GM21717 (cell line): ENCODE measurements around the gene ERFL.
"Not testable (repeated sequence)": the region's sequence is repeated elsewhere in the genome, so short reads cannot be mapped to it uniquely, and the experiment has no call there.

Experiments
- ATAC-seq: cut with Tn5 transposase; IDR thresholded peaks from one replicate; pipeline ENCODE4 v1.9.1; 2021; ENCODE audit warnings: mild to moderate bottlenecking, moderate library complexity; ENCODE audit not compliant: unreplicated experiment

The ERFL gene

DNA sequence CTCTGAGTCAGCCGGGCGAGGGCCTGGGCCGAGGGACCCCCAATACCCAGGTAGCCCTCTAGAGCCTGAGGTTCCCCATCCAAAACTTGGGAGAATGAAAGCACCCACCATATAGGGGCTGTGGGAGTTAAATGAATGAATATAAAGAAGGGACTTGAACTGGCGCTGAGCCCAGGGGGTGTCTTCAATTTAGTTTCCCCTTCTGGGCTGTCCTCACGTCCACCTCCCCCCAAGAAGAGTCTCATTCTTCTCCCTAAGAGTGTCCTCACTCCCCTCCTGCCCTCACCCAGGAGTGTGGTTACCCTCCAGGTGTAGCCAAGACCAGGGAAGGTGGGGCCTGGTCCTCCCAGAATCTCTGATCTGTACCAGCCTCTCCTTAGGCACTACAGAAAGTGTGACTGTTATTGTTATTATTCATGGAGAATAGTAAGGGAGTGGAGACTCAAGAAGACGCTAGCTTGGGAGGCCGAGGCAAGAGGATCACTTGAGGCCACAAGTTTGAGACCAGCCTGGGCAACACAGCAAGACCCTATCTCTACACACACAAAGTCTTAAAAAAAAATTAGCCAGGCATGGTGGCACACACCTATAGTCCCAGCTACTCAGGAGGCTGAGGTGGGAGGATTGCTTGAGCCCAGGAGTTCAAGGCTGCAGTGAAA, 48.5 kb downstream of the ERFL start:
- ATAC-seq, result no peak

DNA sequence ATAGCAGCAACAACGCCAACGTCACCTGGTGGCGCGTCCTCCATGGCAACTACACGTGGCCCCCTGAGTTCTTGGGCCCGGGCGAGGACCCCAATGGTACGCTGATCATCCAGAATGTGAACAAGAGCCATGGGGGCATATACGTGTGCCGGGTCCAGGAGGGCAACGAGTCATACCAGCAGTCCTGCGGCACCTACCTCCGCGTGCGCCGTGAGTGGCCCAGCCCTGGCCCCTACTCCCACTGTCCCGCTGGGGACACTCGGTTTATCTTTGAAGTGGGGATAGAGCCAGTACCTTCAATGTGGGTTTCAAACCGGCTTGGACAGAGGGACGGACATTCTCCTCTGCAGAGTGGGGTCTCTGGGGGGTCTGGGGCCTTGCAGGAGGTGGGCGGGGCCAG, 49.2 kb downstream of the ERFL start:
- ATAC-seq, result no peak

DNA sequence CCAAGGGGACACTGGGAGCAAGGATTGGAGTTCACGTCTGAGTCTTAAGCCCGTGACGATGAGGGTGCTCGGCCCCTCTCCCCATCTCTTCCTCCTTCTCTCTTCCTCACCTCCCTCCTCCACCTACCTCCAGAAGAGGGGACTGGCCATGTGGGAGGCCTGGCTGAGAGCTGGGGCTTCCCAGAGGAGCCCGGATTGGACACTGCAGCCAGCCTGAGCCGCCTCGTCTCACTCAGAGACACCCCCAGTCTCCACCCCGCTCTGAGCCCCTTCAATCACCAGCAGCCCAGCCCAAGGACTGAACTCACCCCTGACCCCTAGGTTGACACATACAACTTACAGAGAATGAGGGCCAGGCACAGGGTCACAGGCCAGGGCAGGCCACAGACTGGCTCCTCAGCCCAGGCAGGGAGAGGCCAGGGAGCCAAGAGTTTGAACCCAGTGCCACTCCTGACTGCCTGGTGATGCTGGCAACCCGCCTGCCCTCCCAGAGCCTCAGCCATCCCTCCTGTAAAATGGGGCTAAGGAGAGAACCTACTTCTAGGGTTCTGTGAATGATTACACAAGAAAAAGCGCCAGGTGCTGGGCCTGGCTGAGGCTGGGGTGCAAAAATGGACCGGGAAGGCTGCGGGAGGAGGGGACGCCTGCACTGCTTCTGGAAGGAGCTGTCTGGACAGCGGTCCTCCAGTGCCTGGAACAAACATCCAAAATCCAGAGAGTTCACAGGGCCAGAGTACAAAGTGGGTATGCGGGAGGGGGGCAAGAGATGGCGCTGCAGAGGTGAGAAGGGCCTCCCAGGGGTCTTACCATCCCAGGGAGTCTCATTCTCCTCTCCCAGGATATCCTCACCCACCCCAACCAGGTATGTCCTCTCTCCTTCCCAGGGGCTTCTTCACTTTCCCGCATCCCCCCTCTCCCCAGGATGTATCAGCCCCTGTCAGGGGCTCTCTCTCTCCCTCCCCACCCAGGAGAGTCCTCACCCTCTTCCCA, 50.0 kb downstream of the ERFL start:
- no peak for ATAC-seq

DNA sequence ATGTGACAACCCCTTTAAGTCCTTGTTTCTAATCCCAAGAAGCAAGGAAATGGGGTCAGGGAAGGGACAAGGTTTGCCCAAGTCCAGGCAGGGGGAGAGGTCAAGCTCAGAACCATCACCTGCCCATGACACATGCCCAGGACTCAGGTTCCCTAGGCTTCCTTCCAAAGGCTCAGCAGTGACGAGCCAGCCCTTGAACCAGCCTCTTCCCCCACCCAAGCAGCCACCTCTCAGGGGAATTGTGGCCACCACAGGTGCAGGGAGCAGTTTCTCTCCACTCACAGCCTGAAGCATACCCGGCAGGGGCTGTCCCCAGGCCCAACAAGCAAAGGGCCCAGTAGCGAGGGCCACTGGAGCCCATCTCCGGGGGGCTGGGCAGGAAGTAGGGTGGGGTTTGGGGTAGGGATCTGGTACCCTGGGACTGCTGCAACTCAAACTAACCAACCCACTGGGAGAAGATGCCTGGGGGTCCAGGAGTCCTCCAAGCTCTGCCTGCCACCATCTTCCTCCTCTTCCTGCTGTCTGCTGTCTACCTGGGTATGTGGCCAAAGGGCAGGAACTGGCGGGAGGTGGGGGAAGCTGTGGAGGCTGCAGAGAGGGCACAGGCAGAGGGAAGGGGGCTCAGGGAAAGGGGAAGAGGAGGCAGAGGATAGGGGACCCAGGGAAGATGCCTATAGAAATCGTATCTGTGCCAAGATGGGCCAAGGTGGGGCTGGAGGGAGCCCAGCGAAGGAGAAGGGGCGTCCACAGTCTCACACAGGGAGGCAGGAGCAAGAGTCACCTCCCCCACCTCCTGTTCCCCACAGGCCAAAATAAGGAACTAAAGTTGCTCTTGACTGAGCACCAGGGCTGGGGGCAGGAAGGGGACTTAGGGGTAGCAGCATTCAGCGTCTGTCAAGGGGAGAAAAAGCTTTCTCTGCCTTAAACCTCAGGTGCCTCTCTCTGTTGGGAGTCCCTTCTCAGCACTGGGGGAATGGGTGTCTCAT, 51.1 kb downstream of the ERFL start, which contains the start of gene CD79A:
CD79A (plus strand) TSS at position 433 of the 986 bp plus-strand sequence; CDS start at position 459, 26 bp downstream.
- peak; percentile 39 for ATAC-seq

DNA sequence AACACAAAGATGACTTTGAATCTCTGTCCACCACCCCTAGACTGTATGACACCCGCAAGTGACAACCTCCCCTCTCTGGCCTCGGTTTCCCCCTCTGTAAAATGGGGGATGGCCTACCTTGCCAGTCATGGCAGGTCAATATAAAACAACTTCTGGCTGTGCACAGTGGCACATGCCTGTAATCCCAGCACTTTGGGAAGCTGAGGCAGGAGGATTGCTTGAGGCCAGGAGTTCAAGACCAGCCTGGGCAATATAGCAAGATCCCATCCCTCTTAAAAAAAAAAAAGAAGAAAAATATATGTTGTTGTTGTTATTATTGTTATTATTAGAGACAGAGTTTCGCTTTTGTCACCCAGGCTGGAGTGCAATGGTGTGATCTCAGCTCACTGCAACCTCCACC, 52.3 kb downstream of the ERFL start:
- ATAC-seq, result not testable (repeated sequence)

DNA sequence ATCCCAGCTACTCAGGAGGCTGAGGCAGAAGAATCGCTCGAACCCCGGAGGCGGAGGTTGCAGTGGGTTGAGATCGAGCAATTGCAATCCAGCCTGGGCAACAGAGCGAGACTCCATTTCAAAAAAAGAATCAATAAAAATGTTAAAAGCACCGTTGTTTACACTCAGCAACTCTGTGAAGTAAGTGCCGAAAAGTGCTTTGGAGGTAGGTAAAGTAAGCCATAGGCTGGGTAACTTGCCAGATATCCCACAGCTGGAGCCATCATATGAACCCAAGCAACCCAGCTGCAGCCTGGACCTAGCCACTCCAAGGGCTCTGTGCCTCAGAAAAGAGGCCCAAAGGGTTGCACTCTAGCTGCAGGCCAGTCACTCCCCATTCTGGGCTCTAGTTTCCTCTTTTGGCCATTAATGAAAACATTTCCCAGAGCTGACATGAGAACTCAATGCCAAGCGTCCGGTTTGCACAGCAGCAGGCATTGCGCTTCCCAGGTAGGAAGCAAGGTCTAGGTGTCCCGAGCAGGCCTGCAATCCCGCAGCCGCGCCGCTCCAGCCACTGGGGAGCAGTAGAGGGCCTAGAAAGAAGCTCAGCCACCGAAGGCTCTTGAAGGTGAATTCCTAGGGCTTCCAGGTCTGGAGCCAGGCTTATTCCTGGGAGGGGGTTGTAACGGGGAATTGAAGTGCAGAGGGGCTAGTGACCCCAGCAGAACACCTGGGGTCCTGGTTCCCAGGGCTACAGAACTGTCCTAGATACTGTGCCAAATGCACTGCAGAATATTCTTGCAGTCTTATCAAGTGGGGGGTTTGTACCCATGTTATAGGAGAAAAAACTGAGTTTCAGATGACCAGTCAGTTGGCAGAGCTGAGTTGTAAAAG, 55.2 kb downstream of the ERFL start:
- ATAC-seq, result no peak

DNA sequence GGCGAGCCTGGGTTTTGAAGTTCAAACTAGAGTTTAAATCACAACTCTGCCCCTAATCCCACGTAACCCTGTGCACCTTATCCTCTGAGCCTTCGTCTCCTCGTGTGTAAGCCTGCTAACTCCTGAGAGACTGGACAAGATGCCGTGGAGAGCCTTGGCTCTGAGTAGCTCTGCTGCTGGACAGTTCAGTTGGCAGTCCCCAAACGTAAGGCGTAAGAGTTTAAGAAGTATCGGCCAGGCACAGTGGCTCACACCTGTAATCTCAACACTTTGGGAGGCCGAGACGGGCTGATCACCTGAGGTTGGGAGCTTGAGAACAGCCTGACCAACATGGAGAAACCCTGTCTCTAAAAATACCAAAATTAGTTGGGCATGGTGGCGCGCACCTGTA, 55.9 kb downstream of the ERFL start:
- no peak for ATAC-seq

DNA sequence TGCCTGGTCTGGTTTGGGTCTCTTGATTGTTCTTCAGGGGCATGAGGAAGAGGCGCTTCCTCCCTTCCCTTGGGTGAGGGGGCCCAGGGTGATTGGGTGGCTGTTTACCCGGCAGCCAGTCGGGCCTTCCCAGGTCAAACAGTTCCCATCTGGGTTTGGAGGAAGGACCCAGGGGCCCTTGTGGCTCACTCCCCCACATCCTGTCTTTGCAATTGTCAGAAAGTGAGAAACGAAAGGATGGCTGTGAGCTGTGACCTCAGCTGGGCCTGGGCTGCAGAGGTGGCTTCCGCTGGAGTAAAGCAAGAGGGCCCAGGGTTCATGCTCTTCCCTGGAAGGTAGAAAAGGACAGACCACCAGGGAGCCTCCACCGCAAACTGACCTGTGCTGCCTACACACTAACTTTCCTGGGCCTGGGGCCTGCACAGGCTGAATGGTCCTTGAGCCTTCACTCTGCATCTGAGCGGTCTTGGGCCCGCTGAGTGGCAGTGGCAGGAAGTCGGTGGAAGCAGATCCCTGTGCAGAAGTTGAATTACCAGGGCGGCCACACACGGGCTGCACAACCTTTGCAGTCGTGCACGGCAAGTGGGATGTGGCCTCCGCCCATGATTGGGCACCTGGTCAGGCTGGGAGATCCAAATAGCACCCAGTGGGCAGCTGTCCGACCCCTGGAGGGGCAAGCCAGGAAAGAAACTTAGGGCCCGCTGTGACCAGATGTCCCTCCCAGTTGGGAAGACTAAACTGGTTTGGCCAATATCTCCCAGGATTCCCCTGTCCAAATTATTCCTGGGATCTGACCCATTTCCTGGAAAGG, 56.5 kb downstream of the ERFL start:
- ATAC-seq, result peak; percentile 39

DNA sequence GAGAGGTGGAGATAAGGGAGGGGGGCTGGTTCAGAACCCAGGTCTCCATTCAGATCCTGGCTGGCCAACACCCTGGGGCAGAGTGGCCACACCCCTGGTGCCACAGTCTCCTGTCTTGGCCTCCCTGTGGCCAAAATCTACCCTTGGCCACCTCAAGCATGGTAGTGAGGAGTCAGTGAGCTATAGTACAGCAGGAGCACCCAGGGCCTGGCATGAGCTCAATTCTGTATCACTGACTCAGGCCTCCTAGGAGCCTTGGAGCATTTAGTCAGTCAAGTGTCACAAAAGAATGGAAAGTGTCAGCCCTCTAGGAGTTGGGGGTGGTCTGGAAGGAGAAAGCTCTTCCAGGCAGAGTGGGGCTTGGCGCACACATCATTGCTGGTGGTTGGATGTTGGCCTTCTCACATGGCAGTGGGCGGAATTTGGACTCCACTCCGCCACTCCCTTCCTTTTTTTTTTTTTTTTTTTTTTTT, 57.8 kb downstream of the ERFL start:
- no peak for ATAC-seq

DNA sequence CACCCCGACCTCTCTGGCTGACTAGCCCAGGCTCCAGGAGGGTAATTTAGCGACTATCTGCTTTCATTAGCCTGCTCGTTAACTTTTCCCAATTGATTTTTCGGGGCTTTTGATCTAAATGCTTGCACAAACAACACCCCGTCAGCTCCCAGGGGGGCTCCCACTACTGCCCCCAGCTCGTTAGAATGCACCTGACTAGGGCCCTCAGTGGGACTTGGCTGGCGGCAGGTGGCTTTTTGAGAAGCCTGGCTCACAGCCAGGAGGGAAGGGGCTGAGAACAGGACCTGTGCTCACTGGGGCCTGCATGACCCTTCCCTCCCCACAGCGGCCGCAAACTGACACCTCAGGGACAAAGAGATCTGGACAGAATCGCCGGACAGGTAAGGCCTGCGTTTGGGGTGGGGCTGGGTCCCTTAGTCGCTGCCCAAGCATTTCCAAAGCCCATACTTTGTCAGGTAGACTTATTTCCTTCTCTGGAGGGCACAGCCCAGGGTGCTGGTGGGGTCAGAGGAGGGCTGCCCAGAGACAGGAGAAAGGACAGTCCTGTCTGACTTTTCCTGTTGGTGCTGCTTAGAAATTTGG, 58.8 kb downstream of the ERFL start:
- no peak for ATAC-seq

DNA sequence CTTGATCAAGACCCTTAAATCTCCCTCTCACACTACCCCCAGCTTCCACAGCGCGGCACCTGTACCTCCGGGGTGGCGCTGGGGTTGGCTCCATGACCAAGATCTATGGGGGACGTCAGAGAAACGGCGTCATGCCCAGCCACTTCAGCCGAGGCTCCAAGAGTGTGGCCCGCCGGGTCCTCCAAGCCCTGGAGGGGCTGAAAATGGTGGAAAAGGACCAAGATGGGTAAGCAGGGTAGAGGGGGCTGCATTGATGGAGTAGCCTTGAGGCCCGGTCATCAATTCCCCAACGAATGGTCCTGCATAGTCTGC, 59.3 kb downstream of the ERFL start:
- ATAC-seq, result no peak

DNA sequence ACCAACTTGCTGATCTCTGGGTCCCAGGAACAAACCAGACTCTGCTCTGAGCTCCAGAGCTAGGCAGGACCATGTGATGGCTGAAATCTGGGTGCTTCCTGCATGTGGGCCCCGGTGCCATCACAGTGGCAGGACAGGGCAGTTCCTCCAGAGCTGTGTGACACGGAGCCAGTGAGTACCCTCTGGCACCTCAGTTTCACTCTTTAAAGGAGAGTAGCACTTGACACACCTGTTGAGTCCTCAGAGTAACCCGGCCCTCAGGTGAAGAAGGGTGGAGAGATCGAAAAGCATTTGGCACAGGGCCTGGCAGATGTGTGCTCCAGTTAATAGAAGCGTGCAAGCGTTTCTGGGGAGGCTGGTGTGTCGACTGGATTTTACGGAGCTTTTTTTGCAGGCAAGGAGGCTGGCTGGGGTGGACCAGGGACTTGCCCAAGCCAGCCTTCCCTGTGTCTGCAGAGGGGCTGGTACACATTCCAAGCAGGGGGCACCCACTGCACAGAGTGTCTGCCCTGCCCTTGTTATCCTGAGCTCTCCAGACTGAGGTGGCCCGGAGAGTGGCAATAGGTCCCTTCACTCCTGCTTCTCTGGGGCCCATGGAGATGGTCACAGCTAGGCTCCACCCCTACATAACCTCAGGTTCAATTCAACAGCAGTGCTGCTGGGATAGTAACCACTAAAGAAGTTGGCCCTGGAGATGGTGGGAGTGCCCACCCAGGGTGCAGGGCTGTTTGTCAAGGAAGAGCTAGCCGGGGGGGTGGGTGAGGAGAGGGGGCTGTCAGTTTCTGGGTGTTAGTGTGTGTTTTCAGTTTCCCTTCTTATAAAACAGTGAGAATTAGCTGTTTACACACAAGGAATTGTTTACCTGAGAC, 59.9 kb downstream of the ERFL start:
- no peak for ATAC-seq

DNA sequence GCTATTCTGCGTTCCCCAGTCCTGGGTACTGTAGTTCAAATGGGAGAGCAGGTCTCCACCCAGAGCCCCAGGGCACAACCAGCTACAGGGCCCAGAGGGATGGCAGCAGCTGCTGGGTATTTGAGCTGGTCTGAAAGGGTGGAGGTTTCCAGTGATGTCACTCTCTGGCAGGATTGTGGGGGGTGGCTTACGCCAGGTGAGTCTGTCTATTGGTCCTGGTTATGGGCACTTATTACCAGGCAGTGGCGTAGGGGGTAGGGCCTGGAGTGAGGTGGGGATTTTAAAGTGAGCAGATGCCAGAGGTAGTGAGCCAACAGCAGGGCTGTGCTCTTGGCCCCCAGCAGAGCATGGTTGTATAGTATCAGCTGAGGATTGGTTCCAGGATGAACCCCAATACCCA, 62.0 kb downstream of the ERFL start:
- ATAC-seq, result no peak

DNA sequence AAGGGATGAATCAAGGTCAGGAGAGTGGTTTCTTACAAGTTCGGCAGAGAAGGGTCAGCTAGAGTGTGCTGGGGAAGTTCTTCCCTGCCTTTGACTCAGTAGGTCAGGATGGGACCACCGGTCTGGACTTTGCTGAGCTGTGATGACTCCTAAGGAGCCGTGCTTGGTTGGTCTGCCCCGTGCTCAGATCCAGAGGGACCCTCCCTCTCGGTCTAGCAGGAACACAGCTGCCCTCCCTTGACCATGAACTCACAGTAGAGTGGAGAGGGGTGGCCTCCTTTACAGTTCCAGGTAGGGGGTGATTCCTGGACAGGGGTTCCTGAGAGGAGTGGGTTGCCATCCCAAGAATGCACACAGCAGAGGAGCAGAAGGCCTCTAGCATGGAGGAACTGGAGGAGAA, 63.9 kb downstream of the ERFL start:
- ATAC-seq, result no peak

DNA sequence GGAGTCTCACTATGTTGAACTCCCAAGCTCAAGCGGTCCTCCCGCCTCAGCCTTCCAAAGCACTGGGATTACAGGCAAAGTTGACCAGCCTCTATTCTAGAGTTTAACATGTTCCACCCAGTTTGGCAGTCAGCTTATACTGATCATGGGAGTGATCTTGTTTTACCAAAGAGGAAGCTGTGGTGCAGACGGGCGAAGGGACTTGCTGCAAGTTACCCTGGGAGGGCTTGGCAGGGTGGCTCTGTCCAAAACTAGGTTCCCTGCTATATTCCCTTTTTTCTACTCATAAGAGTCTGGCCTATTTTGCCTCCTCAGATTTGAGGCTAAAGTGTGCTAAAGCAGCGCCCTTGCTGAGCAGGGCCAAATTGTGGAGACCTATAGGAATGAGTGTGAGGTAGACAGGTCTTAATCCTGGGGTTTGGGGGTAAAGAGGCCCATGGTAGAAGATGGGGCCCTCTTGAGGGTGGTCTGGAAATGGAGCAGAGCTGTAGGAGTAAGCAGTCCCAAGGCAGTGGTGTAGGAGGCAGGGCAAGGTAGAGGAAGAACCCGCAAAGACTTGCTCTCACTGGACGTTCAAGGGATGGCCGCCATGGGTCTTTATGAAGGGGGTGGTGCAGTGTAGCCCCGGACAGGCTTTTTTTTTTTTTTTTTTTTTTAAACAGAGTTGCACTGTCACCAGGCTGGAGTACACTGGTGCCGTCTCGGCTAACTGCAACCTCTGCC, 64.9 kb downstream of the ERFL start:
- ATAC-seq, result no peak

DNA sequence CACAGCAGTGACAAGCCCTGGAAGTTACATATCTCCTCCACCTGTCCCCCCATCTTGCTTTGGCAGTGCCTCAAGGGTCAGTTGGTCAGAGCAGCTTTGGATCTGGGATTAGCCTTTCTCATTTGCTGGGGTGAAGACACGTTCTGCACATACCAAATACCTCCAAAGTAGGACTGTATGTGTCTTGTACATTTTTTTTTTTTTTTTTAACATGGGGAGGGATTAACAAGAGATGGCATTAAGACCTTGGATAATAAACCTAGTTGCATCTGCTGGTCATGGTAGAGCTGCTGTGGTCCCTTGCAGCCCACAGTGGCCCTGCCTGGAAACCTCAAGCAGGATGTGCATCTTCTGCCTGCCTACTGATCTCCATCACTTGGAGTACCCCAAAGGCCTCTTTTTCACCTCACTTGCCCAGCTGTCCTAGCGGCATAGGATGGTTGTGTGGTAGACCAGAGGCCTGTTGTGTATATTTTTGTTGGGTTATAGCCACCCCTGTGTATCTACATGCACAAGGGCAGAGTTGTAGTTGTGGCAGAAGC, 65.7 kb downstream of the ERFL start:
- no peak for ATAC-seq

DNA sequence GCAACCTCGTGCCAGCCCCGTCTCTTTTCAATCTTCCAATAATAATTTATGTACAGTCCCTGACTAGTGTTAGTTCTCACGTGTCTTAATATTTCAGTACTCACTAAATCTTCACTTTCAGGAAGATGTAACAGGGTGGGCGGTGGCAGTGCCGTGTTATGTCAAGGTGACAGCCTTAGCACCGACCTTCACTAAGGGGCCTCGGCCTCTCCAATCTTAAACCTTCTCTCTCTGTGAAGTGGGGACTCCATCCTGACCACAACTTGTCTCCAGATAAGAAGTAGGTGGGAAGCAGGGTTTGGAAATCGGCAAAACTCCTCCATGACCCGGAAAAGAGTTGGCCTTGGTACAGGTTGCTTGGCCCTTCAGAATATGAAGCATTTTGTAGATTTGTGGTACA, 66.4 kb downstream of the ERFL start:
- ATAC-seq, result no peak
